ENCODE data around the gene PDE10A. TPM values are rescaled to one million over a fixed set of nuclear protein-coding genes. Genes with fewer than 3 reads are reported as not detected.
"Not testable (repeated sequence)": the region's sequence is repeated elsewhere in the genome, so short reads cannot be mapped to it uniquely, and the experiment has no call there.

The PDE10A gene
- polyA plus RNA-seq, 3 donors, result not detected

DNA sequence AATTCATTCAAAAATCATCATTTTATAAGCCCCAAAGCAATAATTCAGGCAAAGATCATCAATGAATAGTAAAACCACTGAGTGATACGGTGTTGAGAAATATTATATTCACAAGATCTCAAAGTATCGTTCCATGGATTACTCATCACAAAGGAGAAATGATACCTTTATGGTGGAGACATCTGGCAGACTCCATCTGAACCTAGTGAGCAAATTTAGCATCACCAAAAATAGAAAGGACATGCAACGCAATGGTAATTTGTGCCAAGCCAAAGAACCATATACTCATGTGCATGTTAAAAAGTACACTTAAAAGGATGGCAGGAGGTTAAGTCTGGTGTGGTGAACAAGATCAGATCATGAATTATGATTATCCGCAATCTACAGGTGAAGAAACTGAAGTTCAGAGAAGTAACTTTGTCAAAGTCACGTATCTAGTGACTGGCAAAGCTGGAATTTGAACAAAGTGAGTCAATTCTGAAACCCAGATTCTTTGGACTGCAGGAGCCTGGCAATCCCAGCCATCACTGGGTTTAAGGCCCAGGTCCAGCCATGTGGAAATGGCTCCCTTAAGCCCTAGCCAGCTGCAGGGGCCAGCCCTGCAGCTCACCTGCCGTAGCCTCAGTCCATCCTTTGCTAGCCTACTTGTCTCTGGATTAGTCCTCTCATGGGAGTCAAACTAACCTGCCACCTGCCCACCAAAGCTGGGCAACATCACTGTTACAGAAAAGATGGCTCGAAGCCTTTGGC is 68.3 kb downstream of the PDE10A start:
- 96% methylated on average over 3 of the region's 7 CpGs for WGBS (ENCODE audit: insufficient coverage)
- H3K36me3 ChIP-seq (replicated peaks in 1 of 2; ENCODE audit: control insufficient read depth in 1 of 2, insufficient read depth in 2 of 2, low read length in 2 of 2), result no peaks in the 10 kb centered on the region

DNA sequence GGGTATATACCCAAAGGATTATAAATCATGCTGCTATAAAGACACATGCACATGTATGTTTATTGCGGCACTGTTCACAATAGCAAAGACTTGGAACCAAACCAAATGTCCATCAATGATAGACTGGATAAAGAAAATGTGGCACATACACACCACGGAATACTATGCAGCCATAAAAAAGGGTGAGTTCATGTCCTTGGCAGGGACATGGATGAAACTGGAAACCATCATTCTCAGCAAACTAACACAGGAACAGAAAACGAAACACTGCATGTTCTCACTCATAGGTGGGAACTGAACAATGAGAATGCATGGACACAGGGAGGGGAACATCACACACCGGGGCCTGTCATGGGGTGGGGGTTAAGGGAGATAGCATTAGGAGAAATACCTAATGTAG is 70.1 kb downstream of the PDE10A start:
- H3K4me1 Mint-ChIP-seq; DNase-seq; H3K79me2 ChIP-seq (ENCODE audit: insufficient read depth, low read length); H3K27me3 Mint-ChIP-seq (ENCODE audit: low read depth in 3 of 3); H3K4me3 Mint-ChIP-seq; H3K27me3 ChIP-seq (ENCODE audit: control insufficient read depth in 2 of 2, insufficient read depth in 2 of 2, low read length in 2 of 2); intact Hi-C loops (cut with micrococcal nuclease); H3K27ac Mint-ChIP-seq; H3K9ac ChIP-seq (ENCODE audit: insufficient read depth, low read length, poor library complexity, severe bottlenecking); H2AFZ ChIP-seq (ENCODE audit: insufficient read depth, low read depth, low read length, poor library complexity, severe bottlenecking); H3K27ac ChIP-seq (ENCODE audit: low read depth in 1 of 2, low read length in 2 of 2); H3K4me3 ChIP-seq (replicated peaks in 1 of 3; ENCODE audit: low read depth in 2 of 3, low read length in 3 of 3); H3K36me3 Mint-ChIP-seq; H3K9me3 ChIP-seq (replicated peaks in 1 of 2; ENCODE audit: control insufficient read depth in 1 of 2, insufficient read depth in 1 of 2, low read length in 2 of 2); H3K4me1 ChIP-seq (ENCODE audit: control insufficient read depth in 1 of 2, insufficient read depth in 2 of 2, low read length in 2 of 2); H3K4me2 ChIP-seq (replicated peaks; ENCODE audit: extremely low read depth, low read length, poor library complexity, severe bottlenecking); H3K36me3 ChIP-seq (replicated peaks in 1 of 2; ENCODE audit: control insufficient read depth in 1 of 2, insufficient read depth in 2 of 2, low read length in 2 of 2); H4K20me1 ChIP-seq (ENCODE audit: insufficient read depth, low read length): not testable (repeated sequence)
- WGBS (ENCODE audit: insufficient coverage), result no CpG with 5 or more reads among the region's 4 CpGs
- peaks cover 0 to 20% (median 5%) of the 10 kb centered on the region in 7 donors for H3K9me3 Mint-ChIP-seq

More for the DNA sequence above, 68.3 kb downstream of the PDE10A start:
- no peak overlapping the region for H3K9ac ChIP-seq (ENCODE audit: insufficient read depth, low read length, poor library complexity, severe bottlenecking)
- Mint-ChIP-seq H3K27me3 (ENCODE audit: low read depth in 3 of 3) (no peaks in the 10 kb centered on the region), H3K4me1 (no peaks in the 10 kb centered on the region), H3K9me3 (peaks cover under 1 to 20% (median 6%) of the 10 kb centered on the region in 7 donors), H3K4me3 (no peak overlapping the region), H3K36me3 (no peaks in the 10 kb centered on the region), H3K27ac (no peak overlapping the region)
- no peak overlapping the region for H3K27ac ChIP-seq (ENCODE audit: low read depth in 1 of 2, low read length in 2 of 2)
- H3K9me3 ChIP-seq (replicated peaks in 1 of 2; ENCODE audit: control insufficient read depth in 1 of 2, insufficient read depth in 1 of 2, low read length in 2 of 2), result peaks cover 3 to 11% of the 10 kb centered on the region in 2 donors
- no peak overlapping the region for H3K4me3 ChIP-seq (replicated peaks in 1 of 3; ENCODE audit: low read depth in 2 of 3, low read length in 3 of 3)
- H3K79me2 ChIP-seq (ENCODE audit: insufficient read depth, low read length), result no peaks in the 10 kb centered on the region
- no peaks in the 10 kb centered on the region for H3K4me1 ChIP-seq (ENCODE audit: control insufficient read depth in 1 of 2, insufficient read depth in 2 of 2, low read length in 2 of 2)
- intact Hi-C loops (cut with micrococcal nuclease), result no loop called here
- H2AFZ ChIP-seq (ENCODE audit: insufficient read depth, low read depth, low read length, poor library complexity, severe bottlenecking), result no peak overlapping the region
- no peaks in the 10 kb centered on the region for H3K27me3 ChIP-seq (ENCODE audit: control insufficient read depth in 2 of 2, insufficient read depth in 2 of 2, low read length in 2 of 2)
- no peak overlapping the region for H3K4me2 ChIP-seq (replicated peaks; ENCODE audit: extremely low read depth, low read length, poor library complexity, severe bottlenecking)
- TF ChIP-seq, protein P1, sequence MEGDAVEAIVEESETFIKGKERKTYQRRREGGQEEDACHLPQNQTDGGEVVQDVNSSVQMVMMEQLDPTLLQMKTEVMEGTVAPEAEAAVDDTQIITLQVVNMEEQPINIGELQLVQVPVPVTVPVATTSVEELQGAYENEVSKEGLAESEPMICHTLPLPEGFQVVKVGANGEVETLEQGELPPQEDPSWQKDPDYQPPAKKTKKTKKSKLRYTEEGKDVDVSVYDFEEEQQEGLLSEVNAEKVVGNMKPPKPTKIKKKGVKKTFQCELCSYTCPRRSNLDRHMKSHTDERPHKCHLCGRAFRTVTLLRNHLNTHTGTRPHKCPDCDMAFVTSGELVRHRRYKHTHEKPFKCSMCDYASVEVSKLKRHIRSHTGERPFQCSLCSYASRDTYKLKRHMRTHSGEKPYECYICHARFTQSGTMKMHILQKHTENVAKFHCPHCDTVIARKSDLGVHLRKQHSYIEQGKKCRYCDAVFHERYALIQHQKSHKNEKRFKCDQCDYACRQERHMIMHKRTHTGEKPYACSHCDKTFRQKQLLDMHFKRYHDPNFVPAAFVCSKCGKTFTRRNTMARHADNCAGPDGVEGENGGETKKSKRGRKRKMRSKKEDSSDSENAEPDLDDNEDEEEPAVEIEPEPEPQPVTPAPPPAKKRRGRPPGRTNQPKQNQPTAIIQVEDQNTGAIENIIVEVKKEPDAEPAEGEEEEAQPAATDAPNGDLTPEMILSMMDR (IDR thresholded peaks at IDR 0.05), result no peak
- DNase-seq, result no peak
- H4K20me1 ChIP-seq (ENCODE audit: insufficient read depth, low read length), result no peaks in the 10 kb centered on the region

All from CD14-positive monocyte (primary cell).